Spleen (tissue), 7 donors: Measurements from ENCODE around the gene C1QA.
A peak's percentile ranks its signal among the peaks of the same experiment; 100 is the strongest.

ENCODE experiments used
- POLR2AphosphoS5 ChIP-seq, 3 donors: sonication (generic); formaldehyde crosslinking; IDR thresholded peaks; one replicate each; pipeline ENCODE4 v1.5.1; 2017; ENCODE audit warnings: antibody characterized with exemption in 3 of 3
- TF ChIP-seq, protein P1 (sequence below), 11 experiments: fragments of 200-600 bp in 7 of 11; fragments of 450-650 bp in 4 of 11; sonication (generic) in 4 of 11; IDR thresholded peaks in 8 of 11; conservative IDR thresholded peaks in 3 of 11; 1 replicate in 7 of 11; 2 replicates in 4 of 11; pipeline versions ENCODE4 v1.4.0 to v1.8.0; 2016 to 2021; ENCODE audit warnings: antibody characterized with exemption in 11 of 11, inconsistent platforms in 4 of 11, mild to moderate bottlenecking in 1 of 11
- donor health status: DM: no; HTN: no; CAD: no; lungs with moderate emphysema.
- donor health status: DM: no; HTN: no; CAD: no.
- donor health status: DM: no; HTN: no; CAD: no.

DNA sequence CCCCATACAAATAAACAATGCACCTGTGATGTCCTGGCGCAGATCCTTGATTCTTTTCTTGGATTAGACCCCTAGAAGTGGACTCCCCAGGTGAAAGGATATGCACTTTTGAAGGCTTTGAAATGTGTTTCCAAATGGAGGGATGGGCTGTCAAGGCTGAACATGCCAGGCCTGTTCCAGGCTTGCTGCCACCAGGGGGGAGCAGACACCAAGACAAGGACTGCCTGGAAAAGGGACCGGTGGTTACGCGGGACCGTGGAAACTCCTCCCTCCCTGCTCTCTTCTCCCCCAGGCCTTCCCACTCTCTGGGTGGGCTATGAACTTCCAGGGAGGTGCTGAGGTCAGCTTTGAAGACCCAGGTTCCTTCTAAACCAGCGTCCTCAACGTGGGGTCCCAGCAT is 29.3 kb downstream of the C1QA start:
- TF ChIP-seq, protein P1, sequence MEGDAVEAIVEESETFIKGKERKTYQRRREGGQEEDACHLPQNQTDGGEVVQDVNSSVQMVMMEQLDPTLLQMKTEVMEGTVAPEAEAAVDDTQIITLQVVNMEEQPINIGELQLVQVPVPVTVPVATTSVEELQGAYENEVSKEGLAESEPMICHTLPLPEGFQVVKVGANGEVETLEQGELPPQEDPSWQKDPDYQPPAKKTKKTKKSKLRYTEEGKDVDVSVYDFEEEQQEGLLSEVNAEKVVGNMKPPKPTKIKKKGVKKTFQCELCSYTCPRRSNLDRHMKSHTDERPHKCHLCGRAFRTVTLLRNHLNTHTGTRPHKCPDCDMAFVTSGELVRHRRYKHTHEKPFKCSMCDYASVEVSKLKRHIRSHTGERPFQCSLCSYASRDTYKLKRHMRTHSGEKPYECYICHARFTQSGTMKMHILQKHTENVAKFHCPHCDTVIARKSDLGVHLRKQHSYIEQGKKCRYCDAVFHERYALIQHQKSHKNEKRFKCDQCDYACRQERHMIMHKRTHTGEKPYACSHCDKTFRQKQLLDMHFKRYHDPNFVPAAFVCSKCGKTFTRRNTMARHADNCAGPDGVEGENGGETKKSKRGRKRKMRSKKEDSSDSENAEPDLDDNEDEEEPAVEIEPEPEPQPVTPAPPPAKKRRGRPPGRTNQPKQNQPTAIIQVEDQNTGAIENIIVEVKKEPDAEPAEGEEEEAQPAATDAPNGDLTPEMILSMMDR (IDR thresholded peaks at IDR 0.05 in 8 of 11, conservative IDR thresholded peaks at IDR 0.05 in 3 of 11) = peak in 9 of 11 experiments; percentile 13 to 67 (median 51)
- no peak for TF ChIP-seq POLR2AphosphoS5 (IDR thresholded peaks at IDR 0.05)
